ENCODE measurements around the gene ALAS1.

The ALAS1 gene

DNA sequence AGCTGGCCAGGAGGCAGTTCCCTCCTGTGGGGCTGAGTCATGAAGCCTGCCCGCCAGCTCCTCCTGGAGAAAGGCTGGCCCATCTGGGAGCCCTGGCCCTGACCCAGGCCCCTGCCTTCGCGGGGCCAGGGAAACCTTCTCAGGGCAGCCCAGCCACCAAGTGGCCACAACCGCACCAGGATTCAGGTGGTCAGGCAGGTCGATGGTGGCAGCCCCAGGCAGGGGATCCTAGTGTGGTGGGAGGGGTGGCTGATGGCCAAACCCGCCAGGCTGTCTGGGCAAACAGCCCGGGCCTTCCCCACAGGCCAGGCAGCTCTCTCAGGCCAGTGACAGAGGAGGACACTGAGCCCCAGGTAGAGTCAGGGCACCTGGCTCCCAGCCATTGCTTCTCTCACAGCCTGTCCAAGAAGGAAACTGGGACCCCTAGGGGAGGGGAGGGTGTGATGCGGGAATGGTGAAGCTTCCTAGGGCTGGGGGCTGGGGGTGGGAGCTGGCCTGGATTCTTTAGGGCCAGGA lies 39.8 kb downstream of the ALAS1 start:
- FAIRE-seq, result no peak

DNA sequence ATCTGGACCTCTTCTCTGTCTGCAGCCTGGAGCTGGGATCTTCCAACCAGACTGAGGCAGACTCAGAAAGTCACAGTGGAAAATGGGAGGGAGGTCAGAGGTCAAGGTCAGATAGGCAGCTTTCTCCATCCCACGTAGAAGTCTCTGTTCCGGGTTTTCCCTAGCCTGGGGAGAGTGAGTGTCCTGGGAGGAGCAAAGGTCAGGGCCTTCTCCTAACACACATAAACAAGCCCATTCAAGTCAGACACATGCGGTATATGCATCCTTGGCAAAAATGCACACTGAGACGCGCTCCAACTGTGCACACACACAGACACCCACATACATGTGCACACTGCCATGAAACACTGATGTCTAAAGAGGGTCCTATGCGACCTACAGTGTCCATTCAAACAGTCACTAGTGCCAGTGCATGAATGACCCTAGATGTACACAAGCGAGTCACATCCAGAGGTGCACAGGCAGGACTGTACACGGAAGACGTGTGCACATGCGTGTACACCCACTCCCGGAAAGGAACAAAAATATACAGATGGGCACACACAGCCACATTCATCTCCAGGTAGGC lies 40.3 kb downstream of the ALAS1 start:
- FAIRE-seq, result no peak

DNA sequence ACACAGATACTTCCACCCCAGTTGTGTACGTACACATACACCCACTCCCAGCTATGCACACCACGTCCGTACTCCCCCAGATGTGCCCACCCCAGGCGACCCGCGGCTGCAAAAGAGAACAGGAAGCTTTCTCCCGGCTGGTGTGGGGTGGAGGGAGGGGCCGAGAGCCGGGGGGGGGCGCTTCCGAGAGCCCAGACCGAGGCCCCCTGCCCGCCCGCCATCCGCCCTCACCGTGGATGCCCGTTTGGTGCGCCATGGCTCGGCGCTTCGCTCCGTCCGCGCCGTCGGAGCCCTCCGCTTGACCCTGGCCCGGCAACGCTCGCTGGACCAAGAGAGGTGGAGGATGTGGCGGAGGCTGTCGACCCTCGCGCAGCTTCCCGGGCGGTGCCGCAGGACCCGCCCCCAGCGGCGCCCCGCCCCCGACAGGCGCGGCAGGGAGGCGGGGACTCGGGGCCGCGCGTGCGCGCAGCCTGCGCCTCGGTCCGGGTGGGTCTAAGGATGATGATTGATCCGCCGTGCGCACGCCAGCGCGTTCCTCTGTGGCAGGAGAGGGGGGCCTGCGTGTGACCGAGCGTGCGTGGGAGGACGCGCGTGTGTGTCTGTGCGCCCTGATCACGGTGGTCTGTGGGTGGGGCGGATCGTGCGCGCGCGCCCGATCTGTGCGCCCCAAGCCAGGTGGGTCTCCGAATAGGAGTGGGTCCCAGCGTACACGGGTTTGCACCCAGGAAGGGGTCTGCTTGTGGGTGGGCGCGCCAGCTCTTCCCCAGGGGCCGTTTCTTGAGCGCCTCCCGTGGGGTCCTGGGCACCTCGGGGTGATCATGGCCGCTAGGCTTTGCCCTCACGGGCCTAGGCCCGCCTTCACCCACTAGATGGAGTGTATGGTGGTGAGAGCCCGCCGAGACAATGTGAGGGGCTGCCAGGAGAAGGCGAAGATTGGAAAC lies 41.1 kb downstream of the ALAS1 start, which contains the start of gene TWF2:
Gene TWF2, minus strand, starts transcription at position 398 of the 941 bp plus-strand sequence. Its CDS starts 142 bp downstream, at position 256.
- no peak for FAIRE-seq

GRCh38 chr3:52240059-52240885 lies 42.3 kb downstream of the ALAS1 start:
- no peak for FAIRE-seq

DNA sequence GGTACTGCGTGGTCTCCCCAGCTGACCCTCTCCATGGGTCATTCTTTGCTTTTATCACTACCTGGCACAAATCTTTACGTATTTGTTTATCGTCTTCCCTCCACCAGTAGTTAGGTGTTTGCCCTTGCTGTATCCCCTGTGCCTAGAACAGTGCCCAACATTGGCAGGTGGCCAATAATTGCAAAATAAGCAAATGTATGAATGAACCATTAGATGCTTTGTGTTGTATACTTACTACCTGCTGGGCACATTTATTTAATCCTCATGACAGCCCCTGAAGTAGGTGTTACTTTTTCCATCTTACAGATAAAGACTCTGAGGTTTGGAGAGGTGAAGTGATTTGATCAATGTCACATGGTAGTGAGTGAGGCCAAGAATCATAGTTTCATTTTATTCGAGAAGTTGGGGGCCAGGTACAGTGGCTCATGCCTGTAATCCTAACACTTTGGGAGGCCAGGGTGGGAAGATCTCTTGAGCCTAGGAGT lies 43.0 kb downstream of the ALAS1 start:
- FAIRE-seq, result no peak

GRCh38 chr3:52242039-52242438 lies 44.1 kb downstream of the ALAS1 start:
- FAIRE-seq, result no peak

DNA sequence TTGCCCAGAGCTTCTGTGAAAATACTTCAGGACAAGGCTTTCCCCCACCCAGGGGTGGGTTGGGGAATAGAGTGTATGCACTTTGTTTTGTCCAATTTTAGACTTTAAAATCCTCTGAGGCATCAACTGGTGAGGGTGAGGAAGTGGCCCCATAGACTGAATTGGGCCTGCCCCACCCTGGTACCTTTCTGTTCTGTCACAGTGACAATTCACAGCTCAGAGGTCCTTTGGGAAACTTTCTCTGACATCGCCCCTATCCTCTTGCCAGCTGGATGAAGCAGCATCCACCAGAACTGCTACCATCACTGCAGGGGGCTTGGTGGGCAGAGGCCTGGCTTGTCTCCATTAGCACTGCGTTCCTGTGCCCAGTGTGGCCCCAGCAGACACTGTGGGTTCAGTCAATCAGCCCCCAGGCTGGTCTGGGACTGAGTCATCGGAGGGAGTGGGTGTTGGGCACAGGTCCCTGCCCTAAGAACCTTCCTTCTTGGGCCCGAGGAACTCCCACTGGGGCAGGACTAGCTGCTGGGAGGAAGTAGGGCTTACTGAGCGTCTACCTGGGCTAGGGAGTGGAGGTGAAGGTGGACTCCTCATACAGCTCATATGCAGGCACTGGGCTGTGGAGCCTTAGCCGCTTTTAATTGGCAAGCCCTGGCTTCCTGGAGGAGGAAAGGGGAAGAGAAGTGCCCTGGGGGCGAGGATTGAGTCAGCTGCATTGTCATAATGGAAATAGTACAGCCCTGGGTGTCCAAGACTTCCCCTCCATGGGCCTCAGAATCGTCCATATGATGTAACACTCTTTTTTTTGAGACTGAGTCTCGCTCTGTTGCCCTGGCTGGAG lies 46.0 kb downstream of the ALAS1 start:
- FAIRE-seq, result no peak

GRCh38 chr3:52245322-52246263 lies 47.6 kb downstream of the ALAS1 start, which contains the start of gene PPM1M:
TSS of gene PPM1M (plus strand) at chr3:52245759. CDS start at chr3:52245825, 66 bp downstream.
- no peak for FAIRE-seq

GRCh38 chr3:52246264-52246620 lies 48.3 kb downstream of the ALAS1 start:
- FAIRE-seq, result no peak

- no peak for FAIRE-seq
These were observed 48.9 kb downstream of the ALAS1 start for GRCh38 chr3:52246728-52247408.

- no peak for FAIRE-seq
These were observed 49.6 kb downstream of the ALAS1 start for GRCh38 chr3:52247409-52248164.

DNA sequence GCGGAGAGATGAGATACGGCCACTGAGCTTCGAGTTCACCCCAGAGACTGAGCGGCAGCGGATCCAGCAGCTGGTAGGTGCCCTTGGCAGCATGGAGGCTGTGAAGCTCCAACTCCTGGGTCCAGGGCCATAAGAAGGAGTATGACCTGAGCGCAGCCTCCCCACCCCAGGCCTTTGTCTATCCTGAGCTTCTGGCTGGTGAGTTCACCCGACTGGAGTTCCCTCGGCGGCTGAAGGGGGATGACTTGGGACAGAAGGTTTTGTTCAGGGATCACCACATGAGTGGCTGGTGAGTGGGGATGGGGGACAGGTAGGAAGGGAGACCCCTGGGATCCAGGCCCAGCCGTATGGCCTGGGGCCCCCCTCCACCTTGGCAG lies 50.2 kb downstream of the ALAS1 start:
- no peak for FAIRE-seq

DNA sequence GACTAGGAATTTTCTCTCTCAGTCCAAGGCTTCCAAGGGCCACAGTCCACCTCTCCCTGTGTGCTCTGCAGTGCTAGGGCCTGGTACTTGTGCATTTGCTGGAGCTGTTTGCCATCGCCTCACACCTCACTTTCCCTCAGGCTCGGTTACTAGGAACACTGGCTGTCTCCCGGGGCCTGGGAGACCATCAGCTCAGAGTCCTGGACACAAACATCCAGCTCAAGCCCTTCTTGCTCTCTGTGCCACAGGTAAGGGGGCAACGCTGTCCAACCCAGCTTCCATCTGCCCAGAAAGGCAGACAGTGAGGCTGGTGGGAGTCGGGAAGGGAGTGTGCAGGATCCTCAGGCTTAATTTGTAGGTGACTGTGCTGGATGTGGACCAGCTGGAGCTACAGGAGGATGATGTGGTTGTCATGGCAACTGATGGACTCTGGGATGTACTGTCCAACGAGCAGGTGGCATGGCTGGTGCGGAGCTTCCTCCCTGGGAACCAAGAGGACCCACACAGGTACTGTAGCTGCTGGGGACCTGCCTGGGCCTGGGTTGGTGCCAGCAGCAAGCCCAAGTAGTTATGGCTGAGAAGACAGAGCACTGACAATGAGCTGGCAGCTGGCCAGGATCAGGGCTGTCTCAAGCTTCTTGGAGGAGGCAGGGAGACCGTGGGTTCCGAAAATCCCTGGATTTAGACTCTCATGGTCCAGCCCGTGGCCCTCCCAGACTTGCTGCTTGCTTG lies 51.0 kb downstream of the ALAS1 start:
- FAIRE-seq, result no peak

- FAIRE-seq, result no peak
These were observed 51.7 kb downstream of the ALAS1 start for GRCh38 chr3:52249683-52250082.

DNA sequence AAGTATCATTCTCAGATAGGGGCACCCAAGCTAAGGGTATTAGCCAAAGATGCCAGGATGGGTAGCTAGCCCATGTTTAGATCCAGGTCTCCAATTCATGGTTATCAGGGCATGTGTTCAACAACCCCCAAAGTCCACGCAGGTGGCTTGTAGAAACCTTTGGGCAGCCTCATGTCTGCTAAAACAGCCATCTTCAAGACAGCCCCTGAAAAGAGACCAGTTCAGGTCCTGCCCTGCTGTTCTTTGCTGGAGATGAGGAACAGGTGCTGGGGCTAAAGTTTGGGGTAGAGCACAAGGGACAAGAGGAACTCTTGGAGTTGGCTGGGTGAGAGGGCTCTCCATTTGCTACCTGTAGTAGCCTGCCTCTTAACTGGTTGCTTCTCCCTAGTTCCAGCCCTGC lies 52.2 kb downstream of the ALAS1 start:
- FAIRE-seq, result no peak

GRCh38 chr3:52253314-52254304 lies 55.6 kb downstream of the ALAS1 start:
- FAIRE-seq, result no peak

DNA sequence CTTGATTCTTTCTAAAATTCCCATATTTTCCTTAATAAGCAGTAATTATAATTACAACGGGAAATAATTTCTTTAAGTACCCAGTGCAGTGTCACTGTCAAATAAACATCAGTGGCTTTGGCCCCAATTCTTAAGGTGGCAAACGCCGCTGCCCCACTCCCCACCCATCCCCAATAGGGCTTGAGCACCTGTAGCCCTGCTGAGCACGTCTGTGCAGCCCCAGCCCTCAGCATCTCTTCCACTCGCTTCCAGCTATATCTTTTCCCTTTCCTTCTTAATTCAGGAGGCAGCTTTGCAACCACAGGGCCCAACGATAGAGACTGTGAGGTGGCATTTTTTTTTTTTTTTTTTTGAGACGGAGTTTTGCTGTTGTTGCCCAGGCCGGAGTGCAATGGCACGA lies 56.6 kb downstream of the ALAS1 start:
- no peak for FAIRE-seq
